Peyer's patch (tissue), 4 donors: ENCODE results near the gene FNBP1. TPM values are rescaled to one million over a fixed set of nuclear protein-coding genes. Genes with fewer than 3 reads are reported as not detected.

Experiments
- DNase-seq, 3 donors: peaks; one replicate each; pipeline ENCODE4 v3.0.0-alpha.2; 2017 to 2019
- H3K27ac ChIP-seq, 4 donors: fragments of 200-600 bp; sonication (generic); one replicate each; pipeline ENCODE4 v1.5.1; 2016 to 2019
- H3K27me3 ChIP-seq, 2 donors: fragments of 200-600 bp; sonication (generic); one replicate each; pipeline ENCODE4 v1.5.1; 2019
- H3K36me3 ChIP-seq, 3 donors: fragments of 200-600 bp; sonication (generic); one replicate each; pipeline ENCODE4 v1.5.1; 2016 to 2019
- H3K4me1 ChIP-seq, 4 donors: fragments of 200-600 bp; sonication (generic); one replicate each; pipeline ENCODE4 v1.5.1; 2016 to 2019
- H3K4me3 ChIP-seq, 4 donors: fragments of 200-600 bp; sonication (generic); 1 replicate in 3 of 4; 2 replicates in 1 of 4; pipeline ENCODE4 v1.5.1; 2016 to 2019; ENCODE audit warnings: mild to moderate bottlenecking in 1 of 4
- H3K9me3 ChIP-seq, 4 donors: fragments of 200-600 bp; sonication (generic); one replicate each; pipeline ENCODE4 v1.5.1; 2016 to 2019; ENCODE audit warnings: mild to moderate bottlenecking in 1 of 4
- CTCF ChIP-seq, 6 experiments: fragments of 450-650 bp in 4 of 6; fragments of 200-600 bp in 2 of 6; sonication (generic) in 1 of 6; IDR thresholded peaks; one replicate each; pipeline ENCODE4 v1.5.1; 2017 to 2019; ENCODE audit warnings: antibody characterized with exemption in 6 of 6, mild to moderate bottlenecking in 3 of 6, moderate library complexity in 1 of 6
- POLR2A ChIP-seq, 2 donors: fragments of 450-650 bp; IDR thresholded peaks; one replicate each; pipeline ENCODE4 v1.5.1; 2017; ENCODE audit warnings: antibody characterized with exemption in 2 of 2, mild to moderate bottlenecking in 2 of 2, moderate library complexity in 2 of 2
- total RNA-seq, 4 donors: library from RNA; depleted of rRNA; stranded (reverse); fragments of >200 nt; gene quantifications; one replicate each; pipeline ENCODE4 v1.1.0, GENCODE V29; 2016

FNBP1 gene
- total RNA-seq, 4 donors from 2014 or later: 9.8 to 163 (median 22.2) TPM

GRCh38 chr9:129865668-129866320 lies 177.2 kb downstream of the FNBP1 start:
- TF ChIP-seq POLR2A (IDR thresholded peaks at IDR 0.05): no peak
- TF ChIP-seq CTCF (IDR thresholded peaks at IDR 0.05): no peak
- Histone ChIP-seq H3K27me3 (no peaks in the 10 kb centered on the region), H3K36me3 (peaks cover 0 to 39% (median 0%) of the 10 kb centered on the region in 3 donors), H3K4me3 (no peak overlapping the region), H3K27ac (peak overlapping the region in 2 of 4 donors; percentile 57 to 69), H3K9me3 (no peaks in the 10 kb centered on the region), H3K4me1 (peaks cover 0 to 12% (median 3%) of the 10 kb centered on the region in 4 donors)
- DNase-seq: no peak

GRCh38 chr9:129864991-129865647 lies 177.9 kb downstream of the FNBP1 start:
- Histone ChIP-seq H3K36me3 (peaks cover 0 to 44% (median 0%) of the 10 kb centered on the region in 3 donors), H3K4me3 (no peak overlapping the region), H3K27me3 (no peaks in the 10 kb centered on the region), H3K9me3 (no peaks in the 10 kb centered on the region), H3K27ac (peak overlapping the region in 2 of 4 donors; percentile 57 to 69), H3K4me1 (peaks cover 0 to 12% (median 3%) of the 10 kb centered on the region in 4 donors)
- no peak for DNase-seq
- TF ChIP-seq CTCF (IDR thresholded peaks at IDR 0.05) (no peak), POLR2A (IDR thresholded peaks at IDR 0.05) (no peak)

GRCh38 chr9:129863059-129863690 lies 179.8 kb downstream of the FNBP1 start:
- Histone ChIP-seq H3K27me3 (no peaks in the 10 kb centered on the region), H3K27ac (peak overlapping the region in 1 of 4 donors; percentile 58), H3K4me3 (no peak overlapping the region), H3K9me3 (no peaks in the 10 kb centered on the region), H3K36me3 (peaks cover 0 to 47% (median 0%) of the 10 kb centered on the region in 3 donors), H3K4me1 (peaks cover 0 to 7% (median 3%) of the 10 kb centered on the region in 4 donors)
- peak in 2 of 3 donors; percentile 66 to 86 for DNase-seq
- TF ChIP-seq POLR2A (IDR thresholded peaks at IDR 0.05) (no peak), CTCF (IDR thresholded peaks at IDR 0.05) (no peak)

- no peaks in the 10 kb centered on the region for H3K27me3 ChIP-seq
- no peak for TF ChIP-seq CTCF (IDR thresholded peaks at IDR 0.05)
- TF ChIP-seq POLR2A (IDR thresholded peaks at IDR 0.05): no peak
- no peak overlapping the region for H3K27ac ChIP-seq
- no peaks in the 10 kb centered on the region for H3K4me1 ChIP-seq
- H3K9me3 ChIP-seq: no peaks in the 10 kb centered on the region
- H3K4me3 ChIP-seq: no peak overlapping the region
- no peak for DNase-seq
- H3K36me3 ChIP-seq: peaks cover 0 to 51% (median 0%) of the 10 kb centered on the region in 3 donors
Measured at GRCh38 chr9:129861447-129861827, 181.6 kb downstream of the FNBP1 start.

- Histone ChIP-seq H3K9me3 (no peaks in the 10 kb centered on the region), H3K27me3 (no peaks in the 10 kb centered on the region), H3K4me3 (no peak overlapping the region), H3K4me1 (no peaks in the 10 kb centered on the region), H3K36me3 (peaks cover 0 to 56% (median 0%) of the 10 kb centered on the region in 3 donors), H3K27ac (no peak overlapping the region)
- no peak for DNase-seq
- TF ChIP-seq CTCF (IDR thresholded peaks at IDR 0.05): no peak
- no peak for TF ChIP-seq POLR2A (IDR thresholded peaks at IDR 0.05)
Measured at GRCh38 chr9:129860653-129861446, 182.1 kb downstream of the FNBP1 start.
